ENCODE results near the gene SUCLG2.
"Not testable (repeated sequence)": the region's sequence is repeated elsewhere in the genome, so short reads cannot be mapped to it uniquely, and the experiment has no call there.

The SUCLG2 gene

DNA sequence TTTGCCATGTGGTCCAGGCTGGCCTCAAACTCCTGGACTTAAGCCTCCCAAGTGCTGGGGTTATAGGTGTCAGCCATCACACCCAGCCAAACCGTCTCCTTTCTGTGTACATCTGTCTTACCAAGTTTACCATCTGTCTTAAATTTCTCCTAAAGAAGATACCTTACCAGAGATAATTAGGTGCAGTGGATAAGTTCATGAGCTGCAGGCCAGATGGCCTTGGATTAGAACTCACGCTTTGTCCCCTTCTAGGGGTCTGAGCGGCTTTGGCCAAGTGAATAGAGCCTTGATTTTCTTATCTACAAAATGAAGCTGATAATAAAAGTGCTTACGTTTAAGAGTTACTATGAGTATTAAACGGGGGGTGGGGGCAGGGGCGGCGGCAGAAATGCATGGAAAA lies 103.9 kb downstream of the SUCLG2 start:
- no peak overlapping the region for H3K4me3 ChIP-seq (ENCODE audit: low read depth, low read length)
- TF ChIP-seq, protein P1, sequence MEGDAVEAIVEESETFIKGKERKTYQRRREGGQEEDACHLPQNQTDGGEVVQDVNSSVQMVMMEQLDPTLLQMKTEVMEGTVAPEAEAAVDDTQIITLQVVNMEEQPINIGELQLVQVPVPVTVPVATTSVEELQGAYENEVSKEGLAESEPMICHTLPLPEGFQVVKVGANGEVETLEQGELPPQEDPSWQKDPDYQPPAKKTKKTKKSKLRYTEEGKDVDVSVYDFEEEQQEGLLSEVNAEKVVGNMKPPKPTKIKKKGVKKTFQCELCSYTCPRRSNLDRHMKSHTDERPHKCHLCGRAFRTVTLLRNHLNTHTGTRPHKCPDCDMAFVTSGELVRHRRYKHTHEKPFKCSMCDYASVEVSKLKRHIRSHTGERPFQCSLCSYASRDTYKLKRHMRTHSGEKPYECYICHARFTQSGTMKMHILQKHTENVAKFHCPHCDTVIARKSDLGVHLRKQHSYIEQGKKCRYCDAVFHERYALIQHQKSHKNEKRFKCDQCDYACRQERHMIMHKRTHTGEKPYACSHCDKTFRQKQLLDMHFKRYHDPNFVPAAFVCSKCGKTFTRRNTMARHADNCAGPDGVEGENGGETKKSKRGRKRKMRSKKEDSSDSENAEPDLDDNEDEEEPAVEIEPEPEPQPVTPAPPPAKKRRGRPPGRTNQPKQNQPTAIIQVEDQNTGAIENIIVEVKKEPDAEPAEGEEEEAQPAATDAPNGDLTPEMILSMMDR (IDR thresholded peaks at IDR 0.05; ENCODE audit: insufficient read depth, low read depth, low read length, missing control alignments) = no peak
- DNase-seq (ENCODE audit: low read depth) = no peak

DNA sequence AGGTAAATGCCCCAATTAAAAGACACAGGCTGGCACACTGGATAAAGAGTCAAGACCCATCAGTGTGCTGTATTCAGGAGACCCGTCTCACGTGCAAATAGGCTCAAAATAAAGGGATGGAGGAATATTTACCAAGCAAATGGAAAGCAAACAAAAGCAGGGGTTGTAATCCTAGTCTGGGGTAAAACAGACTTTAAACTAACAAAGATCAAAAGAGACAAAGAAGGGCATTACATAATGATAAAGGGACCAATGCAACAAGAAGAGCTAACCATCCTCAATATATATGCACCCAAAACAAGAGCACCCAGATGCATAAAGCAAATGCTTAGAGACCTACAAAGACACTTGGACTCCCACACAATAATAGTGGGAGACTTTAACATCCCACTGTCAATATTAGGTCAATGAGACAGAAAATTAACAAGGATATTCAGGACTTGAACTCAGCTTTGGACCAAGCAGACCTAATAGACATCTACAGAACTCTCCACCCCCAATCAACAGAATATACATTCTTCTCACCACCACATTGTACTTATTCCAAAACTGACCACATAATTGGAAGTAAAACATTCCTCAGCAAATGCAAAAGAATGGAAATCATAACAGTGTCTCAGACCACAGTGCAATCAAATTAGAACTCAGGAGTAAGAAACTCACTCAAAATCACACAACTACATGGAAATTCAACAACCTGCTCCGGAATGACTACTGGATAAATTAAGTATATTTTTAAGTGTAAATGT lies 111.7 kb downstream of the SUCLG2 start:
- not testable (repeated sequence) for H3K4me3 ChIP-seq (ENCODE audit: low read depth, low read length); DNase-seq (ENCODE audit: low read depth)

DNA sequence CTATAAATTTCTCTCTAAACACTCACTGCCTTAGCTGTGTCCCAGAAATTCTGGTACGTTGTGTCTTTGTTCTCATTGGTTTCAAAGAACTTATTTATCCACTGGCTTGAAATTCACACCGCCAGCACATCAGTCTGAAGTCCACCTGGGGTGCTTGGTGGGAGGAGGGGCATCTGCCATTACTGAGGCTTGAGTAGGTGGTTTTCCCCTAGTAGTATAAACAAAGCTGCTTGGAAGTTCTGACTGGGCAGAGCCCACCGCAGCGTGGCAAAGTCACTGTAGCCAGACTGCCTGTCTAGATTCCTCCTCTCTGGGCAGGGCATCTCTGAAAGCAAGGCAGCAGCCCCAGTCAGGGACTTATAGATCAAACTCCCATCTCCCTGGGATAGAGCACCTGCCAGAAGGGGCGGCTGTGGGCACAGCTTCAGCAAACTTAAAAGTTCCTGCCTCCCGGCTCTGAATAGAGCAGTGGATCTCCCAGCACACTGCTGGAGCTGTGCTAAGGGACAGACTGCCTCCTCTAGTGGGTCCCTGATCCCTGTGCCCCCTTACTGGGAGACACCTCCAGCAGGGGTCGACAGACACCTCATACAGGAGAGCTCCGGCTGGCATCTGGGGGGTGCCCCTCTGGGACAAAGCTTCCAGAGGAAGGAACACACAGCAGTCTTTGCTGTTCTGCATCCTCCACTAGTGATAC lies 114.1 kb downstream of the SUCLG2 start:
- TF ChIP-seq, protein P1 (IDR thresholded peaks at IDR 0.05; ENCODE audit: insufficient read depth, low read depth, low read length, missing control alignments) = no peak
- DNase-seq (ENCODE audit: low read depth) = no peak
- no peak overlapping the region for H3K4me3 ChIP-seq (ENCODE audit: low read depth, low read length)

DNA sequence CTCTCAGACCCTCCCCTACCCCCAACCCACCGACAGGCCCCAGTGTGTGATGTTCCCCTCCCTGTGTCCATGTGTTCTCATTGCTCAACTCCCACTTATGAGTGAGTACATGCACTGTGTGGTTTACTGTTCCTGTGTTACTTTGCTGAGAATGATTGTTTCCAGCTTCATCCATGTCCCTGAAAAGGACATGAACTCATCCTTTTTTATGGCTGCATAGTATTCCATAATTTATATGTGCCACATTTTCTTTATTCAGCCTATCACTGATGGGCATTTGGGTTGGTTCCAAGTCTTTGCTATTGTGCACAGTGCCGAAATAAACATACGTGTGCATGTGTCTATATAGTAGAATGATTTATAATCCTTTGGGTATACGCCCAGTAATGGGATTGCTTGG lies 117.2 kb downstream of the SUCLG2 start:
- DNase-seq (ENCODE audit: low read depth); H3K4me3 ChIP-seq (ENCODE audit: low read depth, low read length): not testable (repeated sequence)

DNA sequence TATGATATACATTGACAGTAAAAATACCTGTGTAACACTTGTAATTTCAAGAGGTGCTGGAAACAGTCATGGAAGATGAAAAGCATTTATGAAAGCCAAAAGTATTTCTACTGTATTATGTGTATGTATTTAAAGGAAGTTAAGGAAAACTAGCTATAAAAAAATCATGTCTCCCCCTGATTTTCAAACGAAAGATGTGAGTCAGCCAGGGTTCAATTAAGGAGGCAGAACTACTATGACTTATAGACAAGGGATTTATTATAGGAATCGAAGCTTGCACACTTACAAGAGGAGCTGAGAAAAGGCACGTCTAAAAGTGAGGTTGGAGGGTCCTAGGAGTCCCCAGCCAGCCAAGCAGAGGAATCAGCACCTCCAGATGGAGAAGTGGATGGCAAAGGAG lies 119.4 kb downstream of the SUCLG2 start:
- TF ChIP-seq, protein P1 (IDR thresholded peaks at IDR 0.05; ENCODE audit: insufficient read depth, low read depth, low read length, missing control alignments) = no peak
- no peak for DNase-seq (ENCODE audit: low read depth)
- H3K4me3 ChIP-seq (ENCODE audit: low read depth, low read length) = no peak overlapping the region

DNA sequence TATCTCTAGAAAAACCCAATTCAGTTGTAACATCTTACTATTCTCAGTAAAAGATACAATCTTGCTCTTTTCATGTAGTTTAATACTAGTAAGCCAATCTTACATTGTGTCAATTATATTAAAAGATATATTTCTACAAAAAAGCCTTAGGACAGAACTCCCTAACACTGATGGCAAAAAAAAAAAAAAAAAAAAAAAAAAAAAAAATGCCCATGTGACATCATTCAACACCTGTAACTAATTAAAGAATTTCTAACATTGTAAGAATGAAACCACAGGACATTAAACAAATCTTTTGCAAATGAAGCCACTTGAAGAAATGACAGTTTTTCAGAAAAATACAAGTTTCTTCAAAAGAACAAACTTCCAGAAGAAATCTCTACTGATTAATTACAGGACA lies 119.8 kb downstream of the SUCLG2 start:
- TF ChIP-seq, protein P1 (IDR thresholded peaks at IDR 0.05; ENCODE audit: insufficient read depth, low read depth, low read length, missing control alignments) = no peak
- no peak overlapping the region for H3K4me3 ChIP-seq (ENCODE audit: low read depth, low read length)
- DNase-seq (ENCODE audit: low read depth) = no peak

DNA sequence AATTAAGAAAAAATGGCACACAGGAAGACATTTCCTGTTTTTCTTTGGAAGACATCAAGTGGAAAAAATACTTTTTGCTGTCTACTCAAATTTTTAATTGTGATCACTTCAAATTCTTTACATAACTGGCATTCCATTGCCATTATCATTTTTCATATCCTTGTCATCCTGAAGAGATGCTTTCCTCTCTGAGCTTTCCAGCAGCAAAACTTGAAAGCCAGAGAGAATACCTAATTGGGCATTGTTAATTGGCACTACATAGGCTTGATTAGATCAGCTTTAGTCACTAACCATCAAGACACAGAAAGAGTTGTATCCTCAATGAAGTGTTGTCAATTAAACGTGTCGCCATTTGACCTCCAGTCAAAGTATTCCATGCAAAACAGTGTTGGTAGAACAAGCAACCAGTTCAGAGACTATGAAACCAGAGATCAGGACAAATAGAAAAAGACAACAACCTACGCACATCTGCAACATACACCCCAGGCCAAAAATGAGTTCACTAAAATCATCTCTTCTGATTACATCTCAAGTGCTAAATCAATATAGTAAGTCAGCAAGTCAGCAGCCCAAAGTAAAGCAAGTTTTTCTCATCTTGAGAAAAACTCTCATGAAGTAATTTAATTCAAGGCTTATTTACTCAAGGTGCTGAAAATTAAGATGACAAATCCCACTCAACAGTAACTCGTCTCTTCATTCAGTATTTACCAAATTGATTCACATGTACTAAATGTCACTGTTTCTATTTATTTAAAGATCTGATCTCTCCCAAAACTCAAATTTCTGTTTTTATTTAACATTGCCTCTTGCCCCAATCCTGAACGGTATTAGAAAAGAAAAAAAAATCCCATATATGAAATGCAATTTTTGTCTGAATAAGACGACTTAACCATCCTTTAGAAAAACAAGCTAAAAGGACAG lies 123.0 kb downstream of the SUCLG2 start:
- no peak overlapping the region for H3K4me3 ChIP-seq (ENCODE audit: low read depth, low read length)
- no peak for DNase-seq (ENCODE audit: low read depth)
- TF ChIP-seq, protein P1 (IDR thresholded peaks at IDR 0.05; ENCODE audit: insufficient read depth, low read depth, low read length, missing control alignments) = no peak

Measured in GM12865 (cell line).